ENCODE results near the gene HS6ST1. TPM values are rescaled to one million over a fixed set of nuclear protein-coding genes. Genes with fewer than 3 reads are reported as not detected.

HS6ST1 gene
- total RNA-seq, 1 experiment from 2014 or later: 15.6 TPM

DNA sequence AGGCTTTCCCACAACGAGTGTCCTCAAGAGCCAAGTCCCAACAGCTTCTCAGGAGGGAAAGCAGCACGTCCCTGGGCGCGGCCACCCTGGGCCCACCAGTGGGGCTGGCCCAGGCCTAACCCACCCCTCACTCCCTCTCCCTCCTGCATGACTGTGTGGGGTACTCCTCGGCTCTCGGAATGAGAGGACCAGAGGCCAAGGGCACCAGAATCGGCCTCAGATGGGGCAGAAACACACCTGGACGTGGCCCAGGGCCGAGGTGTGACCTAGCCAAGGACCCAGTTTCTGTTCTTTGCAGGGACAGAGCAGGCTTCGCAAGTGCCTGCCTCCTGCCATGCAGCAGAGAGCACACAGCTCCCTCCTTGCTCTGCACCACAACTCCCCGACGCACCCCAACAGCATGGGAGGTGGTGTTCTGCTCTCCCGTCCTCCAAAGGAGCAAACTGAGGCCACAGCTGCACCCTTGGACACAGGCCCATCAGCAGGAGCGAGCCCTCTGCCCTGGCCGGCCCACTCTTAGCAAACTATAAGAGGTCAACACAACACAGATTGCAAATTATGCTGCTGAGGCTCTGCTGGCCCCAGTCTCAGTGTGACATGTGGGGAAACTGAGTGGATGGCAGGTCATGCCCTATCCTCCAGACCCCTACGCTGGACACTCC lies 19.7 kb downstream of the HS6ST1 start:
- DNase-seq (ENCODE audit: low read depth): no peak

DNA sequence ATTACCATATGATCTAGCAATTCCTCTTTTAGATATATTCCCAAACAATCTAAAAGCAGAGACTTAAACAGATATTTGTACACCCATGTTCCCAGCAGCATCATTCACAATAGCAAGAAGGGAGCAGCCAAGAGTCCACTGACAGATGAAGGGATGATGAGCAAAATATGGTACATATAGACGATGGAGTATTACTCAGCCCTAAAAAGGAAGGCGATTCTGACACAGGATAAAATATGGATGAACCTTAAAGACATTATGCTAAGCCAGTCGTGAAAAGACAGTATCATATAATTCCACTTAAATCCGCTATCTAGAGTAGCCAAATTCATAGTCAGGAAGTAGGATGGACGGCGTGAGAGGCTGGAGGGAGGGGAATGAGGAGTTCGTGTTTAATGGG lies 20.4 kb downstream of the HS6ST1 start:
- no peak for DNase-seq (ENCODE audit: low read depth)

GRCh38 chr2:128293870-128294455 lies 24.7 kb downstream of the HS6ST1 start:
- DNase-seq (ENCODE audit: low read depth): no peak

DNA sequence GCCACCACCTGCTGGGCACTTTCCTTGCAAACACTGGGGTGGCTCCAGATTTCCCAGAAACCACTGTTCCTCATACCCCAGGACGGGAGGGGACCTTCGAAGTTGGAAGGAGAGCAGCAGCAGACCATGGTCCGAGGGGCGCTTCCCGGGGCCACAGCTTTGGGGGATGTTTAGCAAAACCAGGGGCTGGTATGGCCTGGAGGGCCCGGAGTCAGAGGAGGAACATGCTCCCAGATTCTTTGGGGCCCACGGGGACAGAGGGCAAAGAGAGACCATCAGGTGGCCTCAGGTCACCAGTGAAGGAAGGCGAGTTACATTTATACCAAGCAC lies 25.3 kb downstream of the HS6ST1 start:
- no peak for DNase-seq (ENCODE audit: low read depth)

GRCh38 chr2:128292599-128293425 lies 25.9 kb downstream of the HS6ST1 start:
- DNase-seq (ENCODE audit: low read depth): no peak

DNA sequence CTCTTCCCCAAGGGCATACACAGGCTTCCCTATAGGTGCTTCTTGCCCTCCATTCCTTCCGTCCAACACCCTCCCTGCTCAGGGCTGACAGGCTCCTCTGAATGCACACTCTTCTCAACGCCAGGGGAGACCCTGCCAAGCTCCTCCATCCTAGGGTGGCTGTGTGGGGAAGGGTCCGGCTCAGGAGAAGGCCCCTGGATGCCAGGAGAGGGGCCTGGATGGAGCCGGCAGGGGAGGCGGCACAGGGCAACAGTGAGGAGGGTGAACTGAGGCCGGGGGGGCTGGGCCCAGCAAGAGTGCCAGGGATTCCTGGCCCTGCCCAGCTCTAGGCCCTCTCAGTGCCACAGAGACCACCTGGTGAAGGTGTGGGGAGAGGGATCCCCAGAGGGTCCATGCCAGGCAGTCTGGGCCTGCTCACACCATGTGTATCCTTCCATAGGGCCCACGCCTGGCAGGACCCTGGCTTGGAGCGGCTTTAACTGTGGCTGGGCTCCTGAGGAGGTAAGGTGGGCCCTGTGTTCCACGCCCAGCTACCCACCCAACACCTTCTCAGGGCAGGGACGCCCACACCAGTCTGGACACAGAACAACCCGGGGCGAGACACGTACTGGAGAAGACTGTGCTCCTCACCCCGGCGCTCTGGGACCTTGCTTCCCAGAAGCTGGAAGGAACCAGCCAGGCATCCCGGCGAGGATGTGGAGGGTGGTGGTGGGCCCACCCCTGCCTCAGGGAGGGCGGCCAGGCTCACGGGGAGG lies 26.6 kb downstream of the HS6ST1 start:
- no peak for DNase-seq (ENCODE audit: low read depth)

DNA sequence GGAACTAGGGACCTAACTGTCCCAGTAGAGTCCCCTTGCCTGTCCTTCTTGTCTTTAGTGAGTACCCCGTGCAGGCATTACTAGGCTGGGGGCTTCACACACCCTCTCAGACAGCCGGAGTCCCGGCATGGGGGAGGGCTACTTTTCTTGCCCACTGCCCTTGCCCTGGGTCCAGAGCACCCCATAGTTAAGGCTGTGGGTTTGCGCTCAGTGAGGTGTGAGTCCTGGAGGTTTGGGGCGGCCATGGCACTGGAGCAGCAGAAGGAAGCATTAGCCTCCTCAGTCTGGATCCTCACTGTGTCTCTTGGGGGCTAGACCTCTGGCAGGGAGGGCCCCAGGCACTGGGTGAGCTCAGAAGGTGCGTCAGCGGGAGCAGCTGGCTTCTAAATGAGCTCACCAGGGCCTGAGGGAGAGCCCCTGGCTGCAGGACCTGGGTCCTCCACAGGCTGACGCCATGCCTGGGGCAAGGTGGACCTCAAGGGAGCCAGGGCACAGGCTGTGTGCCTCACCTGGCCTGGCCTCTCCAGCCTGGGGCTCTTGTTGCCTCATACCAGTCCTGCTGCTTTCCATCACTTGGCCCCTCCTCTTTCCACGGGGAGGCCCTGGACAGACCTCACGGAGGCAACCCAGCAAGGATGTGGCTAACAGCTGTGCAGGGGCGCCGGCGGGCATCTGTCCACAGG lies 27.4 kb downstream of the HS6ST1 start:
- DNase-seq (ENCODE audit: low read depth): no peak

GRCh38 chr2:128290356-128290755 lies 28.3 kb downstream of the HS6ST1 start:
- no peak for DNase-seq (ENCODE audit: low read depth)

DNA sequence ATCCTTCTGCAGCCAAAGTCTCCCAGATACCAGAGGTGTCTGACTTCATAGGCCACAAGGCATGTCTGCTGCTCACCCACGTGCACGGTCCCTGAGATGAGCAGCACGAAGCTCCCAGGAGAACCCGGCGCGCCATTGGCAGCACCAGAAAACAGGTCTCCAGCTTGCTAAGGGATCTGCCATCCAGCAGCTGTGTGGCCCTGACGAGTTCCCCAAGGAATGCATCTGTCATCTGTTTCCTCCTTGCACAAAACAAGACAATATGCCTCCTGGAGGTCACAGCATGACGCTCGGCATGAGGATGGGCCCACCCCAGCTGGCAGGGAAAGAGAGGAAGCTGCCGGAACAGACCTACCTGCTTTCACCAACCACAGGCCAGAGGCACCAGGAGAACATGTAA lies 29.2 kb downstream of the HS6ST1 start:
- no peak for DNase-seq (ENCODE audit: low read depth)

- no peak for DNase-seq (ENCODE audit: low read depth)
These were observed 29.9 kb downstream of the HS6ST1 start for GRCh38 chr2:128288781-128289180.

GRCh38 chr2:128287780-128288735 lies 30.6 kb downstream of the HS6ST1 start:
- DNase-seq (ENCODE audit: low read depth): no peak

DNA sequence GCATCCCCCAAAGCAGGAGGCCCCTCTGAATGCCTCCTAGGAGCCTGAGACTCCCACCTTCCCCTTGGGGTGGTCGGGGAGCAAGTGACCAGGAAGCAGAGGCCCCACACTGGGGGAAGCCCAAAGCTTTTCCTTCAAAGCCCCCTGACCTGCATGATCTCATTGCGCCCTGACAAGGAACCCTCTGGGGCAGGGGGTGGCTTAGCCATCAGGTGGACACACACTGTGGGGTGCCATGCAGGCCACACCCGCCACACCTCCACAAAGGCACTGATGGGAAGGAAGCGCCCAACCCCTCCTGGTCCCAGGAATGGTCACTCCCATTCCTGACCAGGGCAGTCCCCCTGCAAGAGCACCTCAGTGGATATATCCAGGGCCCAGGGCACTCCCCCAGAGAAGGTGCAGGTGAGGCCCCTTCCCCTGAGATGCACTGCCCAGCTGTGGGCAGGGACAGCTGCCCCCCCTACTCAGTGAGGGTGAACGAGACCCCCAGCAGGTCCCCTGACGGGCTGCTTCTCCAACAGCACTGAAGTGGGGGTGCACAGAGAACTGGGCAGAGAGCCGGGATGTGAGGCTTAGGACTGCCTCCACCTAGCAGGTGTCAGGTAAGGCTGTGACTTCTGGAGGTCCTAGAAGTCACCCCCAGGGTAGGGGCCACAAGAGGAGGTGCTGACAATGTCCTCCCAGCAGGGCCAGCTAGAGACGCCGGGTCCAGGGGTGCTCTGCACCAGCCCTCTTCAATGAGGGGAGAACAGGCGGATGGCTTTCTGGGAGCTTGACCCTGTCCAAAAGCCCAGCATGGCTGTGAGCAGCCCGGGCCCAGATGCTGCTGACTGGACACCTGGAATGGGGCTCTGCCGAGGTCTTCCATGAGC lies 31.5 kb downstream of the HS6ST1 start:
- DNase-seq (ENCODE audit: low read depth): no peak

GRCh38 chr2:128286011-128286721 lies 32.5 kb downstream of the HS6ST1 start:
- DNase-seq (ENCODE audit: low read depth): no peak

DNA sequence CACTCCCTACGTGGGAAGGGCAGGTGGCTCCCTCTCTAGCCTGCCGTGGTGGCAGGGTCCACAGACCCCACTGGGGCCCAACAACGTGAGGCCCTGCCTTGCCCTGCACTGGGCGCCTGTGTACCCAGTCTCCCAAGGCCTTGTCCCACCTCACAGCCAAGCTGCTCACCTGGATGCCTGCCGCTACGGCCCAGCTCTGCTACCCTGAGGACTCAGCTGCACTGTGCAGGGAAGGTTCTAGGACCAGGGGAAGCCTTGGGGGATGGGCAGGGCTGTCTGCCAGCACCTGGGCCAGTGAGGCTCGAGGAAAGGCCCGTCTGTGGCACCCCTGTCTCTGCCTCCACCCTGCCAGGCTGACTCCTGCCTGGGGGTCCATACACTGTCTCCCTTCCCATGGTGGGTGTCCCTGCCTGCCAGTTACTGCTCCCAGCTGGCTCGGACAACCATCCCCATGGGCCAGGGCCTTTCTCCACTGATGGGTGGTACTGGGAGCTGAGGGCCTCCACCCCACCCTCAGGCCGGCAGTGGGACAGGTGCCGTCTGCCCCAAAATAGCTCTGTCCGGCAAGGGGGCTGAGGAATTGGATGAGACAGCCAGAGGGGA lies 33.2 kb downstream of the HS6ST1 start:
- DNase-seq (ENCODE audit: low read depth): no peak

- no peak for DNase-seq (ENCODE audit: low read depth)
These were observed 33.8 kb downstream of the HS6ST1 start for GRCh38 chr2:128284841-128285240.

GRCh38 chr2:128284037-128284441 lies 34.6 kb downstream of the HS6ST1 start:
- no peak for DNase-seq (ENCODE audit: low read depth)

GRCh38 chr2:128282976-128283810 lies 35.5 kb downstream of the HS6ST1 start:
- no peak for DNase-seq (ENCODE audit: low read depth)
